DND-41 (cell line): ENCODE results near the gene P3H1.

Source experiments
- ATAC-seq: fragments of 200-7000 bp; cut with Tn5 transposase; 3 replicates; pipeline ENCODE4 v1.9.1; 2021; ENCODE audit warnings: low read depth; ENCODE audit not compliant: insufficient read depth
- DNase-seq: peaks from one replicate; pipeline ENCODE4 v3.0.0-alpha.2; 2020
- H2AFZ ChIP-seq: 2 replicates; pipeline ENCODE4 v1.6.0; 2012; ENCODE audit warnings: low read depth, low read length
- H3K27ac ChIP-seq: 2 replicates; pipeline ENCODE4 v1.5.1; 2012; ENCODE audit warnings: low read length, inconsistent platforms
- H3K27me3 ChIP-seq: fragments of 200-600 bp; sonication (generic); 2 replicates; pipeline ENCODE4 v1.6.0; 2012; ENCODE audit warnings: low read length, mild to moderate bottlenecking, inconsistent platforms; ENCODE audit not compliant: insufficient read depth, poor library complexity
- H3K36me3 ChIP-seq: 2 replicates; pipeline ENCODE4 v1.5.1; 2012; ENCODE audit warnings: low read length, inconsistent platforms; ENCODE audit not compliant: insufficient read depth
- H3K4me1 ChIP-seq: 2 replicates; pipeline ENCODE4 v1.5.1; 2012; ENCODE audit warnings: mild to moderate bottlenecking, low read length; ENCODE audit not compliant: insufficient read depth
- H3K4me2 ChIP-seq: 2 replicates; pipeline ENCODE4 v1.6.0; 2012; ENCODE audit warnings: mild to moderate bottlenecking, moderate library complexity, low read length, inconsistent platforms; ENCODE audit not compliant: insufficient read depth
- H3K4me3 ChIP-seq, 2 experiments: fragments of 200-600 bp in 1 of 2; shearing (Covaris generic) in 1 of 2; 2 replicates each; pipeline ENCODE4 v1.5.1; 2012 to 2016; ENCODE audit warnings: inconsistent platforms in 2 of 2, low read length in 2 of 2, mild to moderate bottlenecking in 2 of 2, low read depth in 1 of 2, moderate library complexity in 1 of 2
- H3K79me2 ChIP-seq: 2 replicates; pipeline ENCODE4 v1.6.0; 2012; ENCODE audit warnings: low read length, inconsistent platforms; ENCODE audit not compliant: insufficient read depth
- H3K9ac ChIP-seq: 2 replicates; pipeline ENCODE4 v1.6.0; 2012; ENCODE audit warnings: low read depth, mild to moderate bottlenecking, inconsistent platforms, low read length, moderate library complexity
- H3K9me3 ChIP-seq: 2 replicates; pipeline ENCODE4 v1.5.1; 2012; ENCODE audit warnings: low read length, moderate library complexity, mild to moderate bottlenecking, inconsistent platforms; ENCODE audit not compliant: insufficient read depth, severe bottlenecking
- H4K20me1 ChIP-seq: 2 replicates; pipeline ENCODE4 v1.6.0; 2012; ENCODE audit warnings: low read length; ENCODE audit not compliant: insufficient read depth
- CTCF ChIP-seq: IDR thresholded peaks from 2 replicates; pipeline ENCODE4 v1.5.1; 2012; ENCODE audit warnings: borderline replicate concordance, low read length, moderate library complexity, mild to moderate bottlenecking; ENCODE audit not compliant: poor library complexity, severe bottlenecking; ENCODE audit errors: extremely low read depth
- EZH2 ChIP-seq: IDR thresholded peaks from 3 replicates; pipeline ENCODE4 v1.6.1; 2012; ENCODE audit warnings: borderline replicate concordance, low read depth, mild to moderate bottlenecking, moderate library complexity, low read length, inconsistent platforms; ENCODE audit not compliant: severe bottlenecking

P3H1 gene

GRCh38 chr1:42768172-42768571 lies 1.3 kb upstream of the P3H1 start:
- H3K27ac ChIP-seq: peak overlapping the region; percentile 83; the same call in 1 of the 2 replicates
- no peaks in the 10 kb centered on the region for H3K9me3 ChIP-seq
- peak overlapping the region; percentile 85 for H3K9ac ChIP-seq

GRCh38 chr1:42767510-42768000 lies 727 bp upstream of the P3H1 start:
- H3K36me3 ChIP-seq: no peaks in the 10 kb centered on the region
- no peaks in the 10 kb centered on the region for H3K27me3 ChIP-seq
- H2AFZ ChIP-seq: peak overlapping the region; percentile 89
- no peaks in the 10 kb centered on the region; the same call in 1 of the 2 replicates for H4K20me1 ChIP-seq
- H3K9ac ChIP-seq: peak overlapping the region; percentile 85
- peak overlapping the region; percentile 83 for H3K27ac ChIP-seq
- ATAC-seq (peak; percentile 49), DNase-seq (no peak)
- peaks cover 32% of the 10 kb centered on the region for H3K4me1 ChIP-seq
- TF ChIP-seq EZH2: no peak
- no peak for TF ChIP-seq CTCF
- peak overlapping the region; percentile 51 to 75 for H3K4me3 ChIP-seq
- peak overlapping the region; percentile 88 for H3K4me2 ChIP-seq
- peaks cover 68% of the 10 kb centered on the region for H3K79me2 ChIP-seq
- H3K9me3 ChIP-seq: no peaks in the 10 kb centered on the region

More at GRCh38 chr1:42768172-42768571, 1.3 kb upstream of the P3H1 start:
- no peak for DNase-seq
- Histone ChIP-seq H3K36me3 (peaks cover 2% of the 10 kb centered on the region; the same call in 1 of the 2 replicates), H3K79me2 (peaks cover 70% of the 10 kb centered on the region), H2AFZ (peak overlapping the region; percentile 89), H4K20me1 (no peaks in the 10 kb centered on the region; the same call in 1 of the 2 replicates), H3K27me3 (no peaks in the 10 kb centered on the region), H3K4me1 (peaks cover 32% of the 10 kb centered on the region), H3K4me3 (peak overlapping the region; percentile 51 to 75; a peak in 3 of 4 replicates), H3K4me2 (peak overlapping the region; percentile 88)
- ATAC-seq: no peak
- TF ChIP-seq EZH2: no peak
- no peak for TF ChIP-seq CTCF

- Histone ChIP-seq H3K4me1 (peaks cover 32% of the 10 kb centered on the region), H3K4me2 (peak overlapping the region; percentile 75), H3K27me3 (no peaks in the 10 kb centered on the region), H4K20me1 (no peaks in the 10 kb centered on the region; the same call in 1 of the 2 replicates), H3K4me3 (peak overlapping the region; percentile 40 to 75), H3K9me3 (no peaks in the 10 kb centered on the region), H3K36me3 (peaks cover 9% of the 10 kb centered on the region; the same call in 1 of the 2 replicates), H3K27ac (peak overlapping the region; percentile 68), H3K9ac (peak overlapping the region; percentile 85), H2AFZ (peak overlapping the region; percentile 79), H3K79me2 (peaks cover 61% of the 10 kb centered on the region)
- DNase-seq: peak; percentile 58
- peak; percentile 20; the same call in 2 of the 3 replicates for ATAC-seq
- TF ChIP-seq EZH2 (no peak), CTCF (peak; percentile 77)
Measured at GRCh38 chr1:42765832-42766740, 742 bp downstream of the P3H1 start.
